ENCODE measurements around the gene CCR7.

- TF ChIP-seq, protein P1, sequence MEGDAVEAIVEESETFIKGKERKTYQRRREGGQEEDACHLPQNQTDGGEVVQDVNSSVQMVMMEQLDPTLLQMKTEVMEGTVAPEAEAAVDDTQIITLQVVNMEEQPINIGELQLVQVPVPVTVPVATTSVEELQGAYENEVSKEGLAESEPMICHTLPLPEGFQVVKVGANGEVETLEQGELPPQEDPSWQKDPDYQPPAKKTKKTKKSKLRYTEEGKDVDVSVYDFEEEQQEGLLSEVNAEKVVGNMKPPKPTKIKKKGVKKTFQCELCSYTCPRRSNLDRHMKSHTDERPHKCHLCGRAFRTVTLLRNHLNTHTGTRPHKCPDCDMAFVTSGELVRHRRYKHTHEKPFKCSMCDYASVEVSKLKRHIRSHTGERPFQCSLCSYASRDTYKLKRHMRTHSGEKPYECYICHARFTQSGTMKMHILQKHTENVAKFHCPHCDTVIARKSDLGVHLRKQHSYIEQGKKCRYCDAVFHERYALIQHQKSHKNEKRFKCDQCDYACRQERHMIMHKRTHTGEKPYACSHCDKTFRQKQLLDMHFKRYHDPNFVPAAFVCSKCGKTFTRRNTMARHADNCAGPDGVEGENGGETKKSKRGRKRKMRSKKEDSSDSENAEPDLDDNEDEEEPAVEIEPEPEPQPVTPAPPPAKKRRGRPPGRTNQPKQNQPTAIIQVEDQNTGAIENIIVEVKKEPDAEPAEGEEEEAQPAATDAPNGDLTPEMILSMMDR (conservative IDR thresholded peaks at IDR 0.05; ENCODE audit: low read depth, low read length): no peak
- TF ChIP-seq, protein P2, sequence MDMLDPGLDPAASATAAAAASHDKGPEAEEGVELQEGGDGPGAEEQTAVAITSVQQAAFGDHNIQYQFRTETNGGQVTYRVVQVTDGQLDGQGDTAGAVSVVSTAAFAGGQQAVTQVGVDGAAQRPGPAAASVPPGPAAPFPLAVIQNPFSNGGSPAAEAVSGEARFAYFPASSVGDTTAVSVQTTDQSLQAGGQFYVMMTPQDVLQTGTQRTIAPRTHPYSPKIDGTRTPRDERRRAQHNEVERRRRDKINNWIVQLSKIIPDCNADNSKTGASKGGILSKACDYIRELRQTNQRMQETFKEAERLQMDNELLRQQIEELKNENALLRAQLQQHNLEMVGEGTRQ (IDR thresholded peaks at IDR 0.05; ENCODE audit: low read depth, low read length): no peak
- TF ChIP-seq POLR2A (IDR thresholded peaks at IDR 0.05; ENCODE audit: low read depth, low read length) (no peak), FOS (IDR thresholded peaks at IDR 0.05; ENCODE audit: low read depth, low read length) (no peak), MAZ (IDR thresholded peaks at IDR 0.05; ENCODE audit: borderline replicate concordance, low read depth, low read length) (no peak), MXI1 (IDR thresholded peaks at IDR 0.05; ENCODE audit: borderline replicate concordance, low read depth, low read length) (no peak), MAFK (IDR thresholded peaks at IDR 0.05; ENCODE audit: low read depth, low read length) (no peak), BHLHE40 (IDR thresholded peaks at IDR 0.05; ENCODE audit: low read depth, low read length) (no peak), CHD1 (IDR thresholded peaks at IDR 0.05; ENCODE audit: low read depth, low read length) (no peak), RAD21 (IDR thresholded peaks at IDR 0.05; ENCODE audit: low read length) (no peak), CEBPB (IDR thresholded peaks at IDR 0.05; ENCODE audit: low read depth, low read length) (no peak)
Observed at GRCh38 chr17:40604327-40605080, 39.2 kb upstream of the CCR7 start.

All from IMR-90 (cell line).